Smooth muscle cell (in vitro differentiated cells): ENCODE results near the gene ZNF771. TPM values are rescaled to one million over a fixed set of nuclear protein-coding genes. Genes with fewer than 3 reads are reported as not detected.
A peak's percentile ranks its signal among the peaks of the same experiment; 100 is the strongest.

Source experiments
- DNase-seq: peaks from one replicate; lab custom pipeline; 2025; ENCODE audit not compliant: unreplicated experiment; lab: John Stamatoyannopoulos, UW
- H2AFZ ChIP-seq: fragments of 200-600 bp; sonication (generic); 2 replicates; pipeline ENCODE4 v1.6.0; 2016; ENCODE audit warnings: antibody characterized with exemption, low read depth, mild to moderate bottlenecking
- H3F3A ChIP-seq: fragments of 200-600 bp; sonication (generic); 2 replicates; pipeline ENCODE4 v1.6.0; 2017; ENCODE audit warnings: antibody characterized with exemption, low read depth
- H3K27ac ChIP-seq: fragments of 200-600 bp; sonication (generic); 2 replicates; pipeline ENCODE4 v1.5.1; 2016; ENCODE audit warnings: low read depth, mild to moderate bottlenecking
- H3K27me3 ChIP-seq: fragments of 200-600 bp; sonication (generic); 2 replicates; pipeline ENCODE4 v1.6.1; 2016; ENCODE audit warnings: low read depth, mild to moderate bottlenecking
- H3K36me3 ChIP-seq: fragments of 200-600 bp; sonication (generic); 2 replicates; pipeline ENCODE4 v1.5.1; 2016; ENCODE audit warnings: low read depth
- H3K4me1 ChIP-seq: fragments of 200-600 bp; sonication (generic); 2 replicates; pipeline ENCODE4 v1.5.1; 2016; ENCODE audit warnings: low read depth
- H3K4me2 ChIP-seq: fragments of 200-600 bp; sonication (generic); 2 replicates; pipeline ENCODE4 v1.6.0; 2016; ENCODE audit warnings: mild to moderate bottlenecking
- H3K4me3 ChIP-seq: fragments of 200-600 bp; sonication (generic); 2 replicates; pipeline ENCODE4 v1.5.1; 2016; ENCODE audit warnings: mild to moderate bottlenecking
- H3K79me2 ChIP-seq: fragments of 200-600 bp; sonication (generic); 2 replicates; pipeline ENCODE4 v1.6.0; 2016; ENCODE audit warnings: low read depth, mild to moderate bottlenecking
- H3K9ac ChIP-seq: fragments of 200-600 bp; sonication (generic); 2 replicates; pipeline ENCODE4 v1.6.0; 2016; ENCODE audit warnings: low read depth
- H3K9me3 ChIP-seq: fragments of 200-600 bp; sonication (generic); replicated peaks from 2 replicates; pipeline ENCODE4 v1.5.1; 2016; ENCODE audit warnings: low read depth
- H4K20me1 ChIP-seq: fragments of 200-600 bp; sonication (generic); 2 replicates; pipeline ENCODE4 v1.6.0; 2016; ENCODE audit warnings: low read depth
- CTCF ChIP-seq: fragments of 200-600 bp; sonication (generic); IDR thresholded peaks from 2 replicates; pipeline ENCODE4 v1.5.1; 2017; ENCODE audit warnings: borderline replicate concordance, mild to moderate bottlenecking, antibody characterized with exemption; ENCODE audit not compliant: insufficient read depth, poor library complexity, severe bottlenecking
- WGBS: methylation state at CpG from one replicate; pipeline ENCODE4 v1.1.7; 2016; ENCODE audit warnings: low lambda C conversion rate; 5-methylcytosine and 5-hydroxymethylcytosine counted together
- polyA plus RNA-seq: library from polyadenylated mRNA; unstranded; fragments of >200 nt; fragmentation: Nextera tagmentation; extraction: Ambion mirVana; gene quantifications from 2 replicates; pipeline ENCODE4 v1.2.1, GENCODE V29; 2016
- total RNA-seq: library from RNA; depleted of rRNA; stranded (reverse); fragments of >200 nt; gene quantifications from 2 replicates; pipeline ENCODE4 v1.2.3, GENCODE V29; 2014

Gene ZNF771
- total and polyA plus RNA-seq, 2 experiments from 2014 or later, result 7.2 to 20.9 TPM

- no peak overlapping the region for H3K27ac ChIP-seq
- H3K79me2 ChIP-seq, result no peaks in the 10 kb centered on the region
- H3K9me3 ChIP-seq, result no peaks in the 10 kb centered on the region
- H3K36me3 ChIP-seq, result no peaks in the 10 kb centered on the region
- peaks cover 11% of the 10 kb centered on the region for H4K20me1 ChIP-seq
- H3K4me3 ChIP-seq, result peak overlapping the region; percentile 64
- no peak overlapping the region for H2AFZ ChIP-seq
- H3K4me1 ChIP-seq, result no peaks in the 10 kb centered on the region
- H3K27me3 ChIP-seq, result no peaks in the 10 kb centered on the region
- no peak for TF ChIP-seq CTCF
- no peak overlapping the region for H3K9ac ChIP-seq
- peak overlapping the region; percentile 92 for H3K4me2 ChIP-seq
- H3F3A ChIP-seq, result peaks cover 17% of the 10 kb centered on the region
- DNase-seq, result no peak
- 66% methylated on average over 31 of the region's 31 CpGs for WGBS
Observed at GRCh38 chr16:30418350-30419181, 11.2 kb downstream of the ZNF771 start.

GRCh38 chr16:30421010-30421409 lies 13.6 kb downstream of the ZNF771 start:
- Histone ChIP-seq H3K27me3 (no peaks in the 10 kb centered on the region), H3K4me1 (no peaks in the 10 kb centered on the region), H3K9ac (no peak overlapping the region), H4K20me1 (peaks cover 7% of the 10 kb centered on the region), H3K79me2 (no peaks in the 10 kb centered on the region), H3K36me3 (no peaks in the 10 kb centered on the region), H3K4me3 (no peak overlapping the region), H3K27ac (no peak overlapping the region), H2AFZ (no peak overlapping the region), H3K4me2 (no peak overlapping the region), H3K9me3 (no peaks in the 10 kb centered on the region), H3F3A (peaks cover 16% of the 10 kb centered on the region)
- DNase-seq, result no peak
- TF ChIP-seq CTCF, result no peak
- WGBS, result 93% methylated on average over 5 of the region's 5 CpGs

GRCh38 chr16:30428055-30428454 lies 20.6 kb downstream of the ZNF771 start:
- peaks cover 4% of the 10 kb centered on the region for H3K4me1 ChIP-seq
- H3K9me3 ChIP-seq, result no peaks in the 10 kb centered on the region
- H4K20me1 ChIP-seq, result no peaks in the 10 kb centered on the region
- 100% methylated on average over 4 of the region's 4 CpGs for WGBS
- H2AFZ ChIP-seq, result no peak overlapping the region
- DNase-seq, result no peak
- no peaks in the 10 kb centered on the region for H3K36me3 ChIP-seq
- H3F3A ChIP-seq, result no peaks in the 10 kb centered on the region
- H3K9ac ChIP-seq, result no peak overlapping the region
- H3K27ac ChIP-seq, result no peak overlapping the region
- no peak overlapping the region for H3K4me2 ChIP-seq
- no peaks in the 10 kb centered on the region for H3K27me3 ChIP-seq
- no peak overlapping the region for H3K4me3 ChIP-seq
- TF ChIP-seq CTCF, result no peak
- no peaks in the 10 kb centered on the region for H3K79me2 ChIP-seq

GRCh38 chr16:30429418-30429677 lies 21.9 kb downstream of the ZNF771 start:
- no peak for TF ChIP-seq CTCF
- WGBS, result 7% methylated on average over 11 of the region's 11 CpGs
- Histone ChIP-seq H3K4me3 (peak overlapping the region; percentile 58), H3K4me1 (peaks cover 4% of the 10 kb centered on the region), H3K9me3 (no peaks in the 10 kb centered on the region), H3K27ac (no peak overlapping the region), H2AFZ (peak overlapping the region; percentile 65), H3K36me3 (no peaks in the 10 kb centered on the region), H4K20me1 (no peaks in the 10 kb centered on the region), H3K4me2 (peak overlapping the region; percentile 86), H3K27me3 (no peaks in the 10 kb centered on the region), H3K9ac (peak overlapping the region; percentile 19), H3K79me2 (no peaks in the 10 kb centered on the region), H3F3A (no peaks in the 10 kb centered on the region)
- DNase-seq, result no peak
